Transverse colon (tissue), 4 donors: ENCODE measurements around the gene SLC29A3. TPM values are rescaled to one million over a fixed set of nuclear protein-coding genes. Genes with fewer than 3 reads are reported as not detected.

Experiments
- DNase-seq: peaks from one replicate; pipeline ENCODE4 v3.0.0-alpha.2; 2019
- H3K27ac ChIP-seq, 4 donors: fragments of 200-600 bp; sonication (generic); 2 replicates each; pipeline ENCODE4 v1.5.1; 2016 to 2018; ENCODE audit warnings: inconsistent platforms in 4 of 4
- H3K27me3 ChIP-seq: fragments of 200-600 bp; sonication (generic); 2 replicates; pipeline ENCODE4 v1.5.1; 2017; ENCODE audit warnings: inconsistent platforms
- H3K36me3 ChIP-seq, 4 donors: fragments of 200-600 bp; sonication (generic); 2 replicates each; pipeline ENCODE4 v1.5.1; 2017 to 2019; ENCODE audit warnings: inconsistent platforms in 4 of 4
- H3K4me1 ChIP-seq, 4 donors: fragments of 200-600 bp; sonication (generic); 2 replicates each; pipeline ENCODE4 v1.5.1; 2017 to 2020; ENCODE audit warnings: inconsistent platforms in 4 of 4
- H3K4me3 ChIP-seq, 4 donors: fragments of 200-600 bp; sonication (generic); 1 replicate in 1 of 4; 2 replicates in 3 of 4; pipeline versions ENCODE4 v1.5.1 to v1.6.1; 2017 to 2019; ENCODE audit warnings: inconsistent platforms in 4 of 4
- H3K9me3 ChIP-seq, 2 donors: fragments of 200-600 bp; sonication (generic); 2 replicates each; pipeline ENCODE4 v1.5.1; 2017 to 2019; ENCODE audit warnings: inconsistent platforms in 2 of 2
- EP300 ChIP-seq: sonication (generic); formaldehyde crosslinking; IDR thresholded peaks from one replicate; pipeline ENCODE4 v1.6.1; 2017; ENCODE audit warnings: antibody characterized with exemption, low read depth
- POLR2A ChIP-seq: fragments of 450-650 bp; IDR thresholded peaks from one replicate; pipeline ENCODE4 v1.6.1; 2016; ENCODE audit warnings: antibody characterized with exemption, mild to moderate bottlenecking, moderate library complexity
- POLR2AphosphoS5 ChIP-seq, 3 donors: sonication (generic); formaldehyde crosslinking; IDR thresholded peaks; one replicate each; pipeline ENCODE4 v1.6.1; 2016; ENCODE audit warnings: antibody characterized with exemption in 3 of 3
- WGBS, 2 donors: methylation state at CpG; one replicate each; pipeline ENCODE4 v1.1.5; 2018; ENCODE audit warnings: low coverage in 1 of 2; 5-methylcytosine and 5-hydroxymethylcytosine counted together
- in situ Hi-C, 4 donors: fragments of 200-750 bp; cut with MboI; loops; one replicate each; pipeline versions ENCODE4 v1.15.0 to v1.15.1; 2017; ENCODE audit warnings: low sequenced_read_pairs in 3 of 4, low pct_ligation_motif_present in 1 of 4, low pct_unique_long_range_greater_than_20kb in 1 of 4
- intact Hi-C: fragments of 100-400 bp; cut with DNase I; formaldehyde crosslinking; loops from one replicate; pipeline ENCODE4 v1.15.1; 2023; ENCODE audit warnings: low total_unique reads
- total RNA-seq, 4 donors: library from RNA; depleted of rRNA; stranded (reverse); fragments of >200 nt; gene quantifications; one replicate each; pipeline ENCODE4 v1.1.0, GENCODE V29; 2016
- TF ChIP-seq, protein P1 (sequence below), 5 experiments: fragments of 200-600 bp in 3 of 5; fragments of 450-650 bp in 2 of 5; sonication (generic) in 3 of 5; IDR thresholded peaks; 1 replicate in 2 of 5; 2 replicates in 3 of 5; pipeline ENCODE4 v1.5.1; 2016 to 2017; ENCODE audit warnings: antibody characterized with exemption in 5 of 5, inconsistent platforms in 3 of 5, mild to moderate bottlenecking in 2 of 5, moderate library complexity in 1 of 5

Gene SLC29A3
- 1 to 10 TPM in 3 of 4 donors, under 1 TPM in 1; 0.75 to 6.4 (median 3.4) TPM for total RNA-seq

DNA sequence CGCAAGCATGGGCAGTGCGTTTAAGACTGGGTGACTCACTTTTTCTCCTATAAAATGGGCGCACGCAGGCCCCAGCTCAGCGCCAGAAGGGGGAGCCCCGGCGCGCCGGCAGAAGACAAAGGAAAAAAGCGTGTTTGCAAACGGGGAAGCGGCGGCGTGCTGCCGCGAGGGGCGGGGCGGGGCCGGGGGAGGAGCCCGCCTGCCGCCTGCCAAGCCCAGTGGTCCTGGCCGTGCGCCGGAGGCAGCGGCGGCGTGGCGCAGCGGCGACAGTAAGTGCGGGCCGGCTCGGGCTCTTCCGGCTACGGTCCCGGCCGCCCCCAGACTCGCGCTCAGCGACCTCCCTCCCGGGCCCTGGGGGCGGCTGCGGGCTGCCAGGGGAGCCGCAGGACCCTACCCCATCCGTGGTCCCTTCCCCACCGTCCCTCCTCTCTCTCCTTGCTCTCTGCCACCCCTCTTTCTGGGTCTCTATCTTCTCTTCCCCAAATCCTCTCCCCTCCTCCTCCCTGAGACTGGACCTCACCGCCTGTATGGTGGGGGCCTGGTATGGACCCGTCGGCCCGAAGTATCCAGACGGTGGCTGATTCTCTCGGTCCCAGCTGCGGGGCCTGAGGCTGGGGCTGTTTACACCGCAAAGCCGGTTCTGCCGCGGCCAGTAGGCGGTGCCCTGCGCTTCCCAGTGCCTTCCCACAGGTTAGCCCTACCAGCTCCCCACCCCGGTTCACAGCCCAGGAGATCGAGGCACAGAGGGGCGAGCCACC is at the start of gene SLC29A3:
Gene SLC29A3 (plus strand): TSS at position 218 of the 758 bp plus-strand sequence. CDS start 51 bp downstream, at position 269.
- Histone ChIP-seq H3K27me3 (no peaks in the 10 kb centered on the region), H3K4me3 (peak within 1 kb of the TSS; percentile 61 to 88 (median 76)), H3K27ac (peak within 1 kb of the TSS; percentile 80 to 88 (median 84)), H3K4me1 (peaks cover 4 to 21% (median 11%) of the 10 kb centered on the region in 4 donors), H3K9me3 (no peaks in the 10 kb centered on the region), H3K36me3 (peaks cover 0 to 10% (median 0%) of the 10 kb centered on the region in 4 donors)
- DNase-seq = peak; percentile 88
- intact Hi-C loops = loop anchor here (10.0 kb wide), 3 partner anchors 256 to 576 kb away; no protein-coding TSS in a partner anchor
- in situ Hi-C loops = loop anchor here (10.0 to 25.0 kb wide), 7 partner anchors 243 to 496 kb away; no protein-coding TSS in a partner anchor
- 0 to 1% methylated on average over 13 to 56 of the region's 62 CpGs for whole genome bisulfite sequencing, 2 donors
- TF ChIP-seq POLR2AphosphoS5 (IDR thresholded peaks at IDR 0.05) = peak in 2 of 3 donors; percentile 70 to 81
- peak; percentile 56 for TF ChIP-seq POLR2A
- TF ChIP-seq, protein P1, sequence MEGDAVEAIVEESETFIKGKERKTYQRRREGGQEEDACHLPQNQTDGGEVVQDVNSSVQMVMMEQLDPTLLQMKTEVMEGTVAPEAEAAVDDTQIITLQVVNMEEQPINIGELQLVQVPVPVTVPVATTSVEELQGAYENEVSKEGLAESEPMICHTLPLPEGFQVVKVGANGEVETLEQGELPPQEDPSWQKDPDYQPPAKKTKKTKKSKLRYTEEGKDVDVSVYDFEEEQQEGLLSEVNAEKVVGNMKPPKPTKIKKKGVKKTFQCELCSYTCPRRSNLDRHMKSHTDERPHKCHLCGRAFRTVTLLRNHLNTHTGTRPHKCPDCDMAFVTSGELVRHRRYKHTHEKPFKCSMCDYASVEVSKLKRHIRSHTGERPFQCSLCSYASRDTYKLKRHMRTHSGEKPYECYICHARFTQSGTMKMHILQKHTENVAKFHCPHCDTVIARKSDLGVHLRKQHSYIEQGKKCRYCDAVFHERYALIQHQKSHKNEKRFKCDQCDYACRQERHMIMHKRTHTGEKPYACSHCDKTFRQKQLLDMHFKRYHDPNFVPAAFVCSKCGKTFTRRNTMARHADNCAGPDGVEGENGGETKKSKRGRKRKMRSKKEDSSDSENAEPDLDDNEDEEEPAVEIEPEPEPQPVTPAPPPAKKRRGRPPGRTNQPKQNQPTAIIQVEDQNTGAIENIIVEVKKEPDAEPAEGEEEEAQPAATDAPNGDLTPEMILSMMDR (IDR thresholded peaks at IDR 0.05) = peak; percentile 49 to 75 (median 64)
- TF ChIP-seq EP300 = no peak

DNA sequence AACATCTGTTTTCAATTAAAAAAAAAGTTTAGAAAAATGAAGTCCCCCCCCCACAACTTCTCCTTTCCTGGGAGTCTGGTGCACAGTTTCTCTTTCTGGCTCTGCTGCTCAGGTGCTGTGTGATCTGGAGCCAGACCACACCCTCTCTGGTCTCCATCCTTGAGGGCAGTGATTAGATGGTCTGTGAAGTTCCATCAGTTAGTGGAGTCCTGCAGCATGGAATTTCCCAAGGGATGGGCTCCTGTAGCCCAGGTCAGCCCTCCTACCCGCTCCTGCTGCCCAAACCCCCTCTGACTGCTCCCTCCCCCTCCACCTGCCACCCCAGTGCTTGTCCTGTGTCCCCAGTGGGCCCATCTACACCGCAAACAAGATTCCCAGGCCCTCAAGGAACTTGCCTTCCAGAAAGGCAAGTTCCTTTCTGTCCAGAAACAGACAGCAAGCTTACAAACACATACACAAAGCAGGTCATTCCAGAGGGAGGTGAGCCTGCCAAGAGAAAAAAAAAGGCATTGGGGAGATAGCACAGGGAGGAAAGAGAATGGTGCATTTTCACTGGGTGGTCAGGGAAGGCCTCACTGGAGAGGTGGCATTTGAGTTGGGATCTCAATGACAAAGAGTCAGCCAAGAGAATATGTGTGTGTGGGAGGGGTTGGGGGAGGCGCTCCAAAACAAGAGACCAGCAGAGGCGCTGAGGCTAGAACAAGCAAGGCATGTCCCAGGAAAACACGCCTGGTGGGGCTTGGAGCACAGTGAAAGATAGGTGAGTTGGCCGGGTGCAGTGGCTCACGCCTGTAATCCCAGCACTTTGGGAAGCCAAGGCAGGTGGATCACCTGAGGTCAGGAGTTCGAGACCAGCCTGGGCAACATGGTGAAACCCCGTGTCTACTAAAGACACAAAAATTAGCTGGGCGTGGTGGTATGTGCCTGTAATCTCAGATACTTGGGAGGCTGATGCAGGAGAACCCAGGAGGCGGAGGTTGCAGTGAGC is 49.5 kb upstream of the SLC29A3 start:
- Histone ChIP-seq H3K4me1 (peaks cover 7 to 21% (median 15%) of the 10 kb centered on the region in 4 donors), H3K27ac (peak overlapping the region in 1 of 4 donors; percentile 26), H3K9me3 (no peaks in the 10 kb centered on the region), H3K4me3 (no peak overlapping the region), H3K27me3 (no peaks in the 10 kb centered on the region), H3K36me3 (no peaks in the 10 kb centered on the region)
- intact Hi-C loops (no loop called here), in situ Hi-C loops (loop anchor here in 1 of 4 donors (10.0 kb wide), 1 partner anchor 345 kb away; no protein-coding TSS in a partner anchor)
- WGBS, 2 donors = 58 to 74% methylated on average over 4 to 11 of the region's 11 CpGs
- no peak for DNase-seq
- TF ChIP-seq POLR2AphosphoS5 (IDR thresholded peaks at IDR 0.05) = no peak
- TF ChIP-seq POLR2A = no peak
- no peak for TF ChIP-seq EP300
- TF ChIP-seq, protein P1 (IDR thresholded peaks at IDR 0.05) = no peak

DNA sequence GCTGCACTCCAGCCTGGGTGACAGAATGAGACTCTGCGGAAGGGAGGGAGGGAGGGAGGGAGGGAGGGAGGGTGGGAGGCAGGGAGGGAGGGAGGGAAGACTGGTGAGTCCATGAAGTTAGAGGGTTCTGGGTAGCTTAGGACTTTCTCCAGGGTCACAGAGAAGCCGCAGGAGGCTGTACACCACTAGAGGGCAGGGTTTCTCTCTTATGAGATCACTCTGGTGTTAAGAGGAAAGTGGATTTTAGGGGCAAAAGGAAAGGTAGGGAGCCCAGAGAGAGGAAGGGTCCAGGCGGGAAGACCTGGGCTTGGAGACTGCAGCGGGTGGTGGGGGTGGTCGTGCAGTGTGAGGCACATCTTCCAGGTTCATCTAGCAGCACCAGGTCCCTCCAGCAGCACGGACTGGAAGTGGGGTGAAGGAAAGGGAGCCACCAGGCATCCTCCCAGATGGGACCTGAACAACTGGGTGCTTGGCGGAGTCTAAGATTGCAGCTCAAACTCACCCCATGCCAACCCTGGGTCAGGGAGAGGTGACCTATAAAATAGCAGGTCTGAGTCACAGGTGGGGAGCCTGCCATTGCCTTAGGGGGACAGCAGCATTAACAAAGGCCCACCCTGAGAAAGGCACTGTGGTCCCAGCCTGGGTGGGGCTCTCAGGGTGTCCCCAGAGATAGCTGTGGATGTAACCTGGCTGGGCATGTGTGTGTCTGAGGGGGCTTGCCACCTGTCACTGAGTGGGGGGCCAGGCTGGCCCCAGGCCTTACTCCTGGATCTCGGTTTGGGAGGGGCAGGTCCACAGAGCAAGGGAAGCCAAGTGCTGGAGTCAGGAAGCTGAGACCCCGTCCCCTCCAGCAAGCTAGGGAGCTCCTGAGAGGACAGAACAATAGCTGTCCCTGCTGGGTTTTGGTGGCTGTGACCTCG is 48.5 kb upstream of the SLC29A3 start:
- intact Hi-C loops (no loop called here), in situ Hi-C loops (loop anchor here in 1 of 4 donors (10.0 kb wide), 1 partner anchor 346 kb away; no protein-coding TSS in a partner anchor)
- Histone ChIP-seq H3K36me3 (no peaks in the 10 kb centered on the region), H3K27me3 (no peaks in the 10 kb centered on the region), H3K27ac (no peak overlapping the region), H3K4me1 (peaks cover 2 to 16% (median 13%) of the 10 kb centered on the region in 4 donors), H3K9me3 (no peaks in the 10 kb centered on the region), H3K4me3 (no peak overlapping the region)
- WGBS, 2 donors = 0 to 49% methylated on average over 1 to 10 of the region's 10 CpGs
- DNase-seq = peak; percentile 64
- no peak for TF ChIP-seq EP300
- TF ChIP-seq, protein P1 (IDR thresholded peaks at IDR 0.05) = peak; percentile 44 to 69 (median 55)
